H9 (cell line): ENCODE data around the gene NCOA1. TPM values are rescaled to one million over a fixed set of nuclear protein-coding genes. Genes with fewer than 3 reads are reported as not detected.

ENCODE experiments used
- DNase-seq: peaks from one replicate; pipeline ENCODE4 v3.0.0-alpha.2; 2017
- H2AFZ ChIP-seq: one replicate; pipeline ENCODE4 v1.6.1; 2013; ENCODE audit warnings: mild to moderate bottlenecking, low read length, control low read depth, moderate library complexity
- H2AK5ac ChIP-seq: 2 replicates; pipeline ENCODE4 v1.6.1; 2013; ENCODE audit warnings: low read length, control low read depth, mixed read lengths; ENCODE audit not compliant: insufficient read length
- H2BK120ac ChIP-seq: one replicate; pipeline ENCODE4 v1.6.1; 2013; ENCODE audit warnings: low read depth, mild to moderate bottlenecking, low read length, control low read depth, inconsistent platforms; ENCODE audit not compliant: poor library complexity, severe bottlenecking
- H2BK12ac ChIP-seq: 2 replicates; pipeline ENCODE4 v1.6.1; 2013; ENCODE audit warnings: low read length, control low read depth, mixed read lengths, low read depth; ENCODE audit not compliant: insufficient read length
- H2BK15ac ChIP-seq: 2 replicates; pipeline ENCODE4 v1.6.1; 2013; ENCODE audit warnings: low read depth, low read length, control low read depth
- H2BK20ac ChIP-seq: one replicate; pipeline ENCODE4 v1.6.1; 2013; ENCODE audit warnings: low read depth, mild to moderate bottlenecking, low read length, control low read depth, inconsistent platforms; ENCODE audit not compliant: poor library complexity, severe bottlenecking
- H2BK5ac ChIP-seq: 2 replicates; pipeline ENCODE4 v1.6.1; 2013; ENCODE audit warnings: low read length, control low read depth, mixed read lengths; ENCODE audit not compliant: insufficient read length
- H3K14ac ChIP-seq: 2 replicates; pipeline ENCODE4 v1.6.1; 2013; ENCODE audit warnings: low read length, control low read depth; ENCODE audit not compliant: insufficient read depth
- H3K18ac ChIP-seq: 2 replicates; pipeline ENCODE4 v1.6.1; 2013; ENCODE audit warnings: low read depth, mild to moderate bottlenecking, mixed read lengths, low read length, control low read depth; ENCODE audit not compliant: insufficient read length
- H3K23ac ChIP-seq: 2 replicates; pipeline ENCODE4 v1.6.1; 2013; ENCODE audit warnings: low read length, control low read depth, mixed read lengths, low read depth; ENCODE audit not compliant: insufficient read length
- H3K23me2 ChIP-seq: 2 replicates; pipeline ENCODE4 v1.6.1; 2013; ENCODE audit warnings: low read depth, mild to moderate bottlenecking, mixed read lengths, low read length, control low read depth; ENCODE audit not compliant: insufficient read length, poor library complexity, severe bottlenecking
- H3K27ac ChIP-seq: 2 replicates; pipeline ENCODE4 v1.5.1; 2013; ENCODE audit warnings: low read length, control low read depth, mixed read lengths, low read depth; ENCODE audit not compliant: insufficient read length
- H3K27me3 ChIP-seq: 2 replicates; pipeline ENCODE4 v1.6.1; 2013; ENCODE audit warnings: low read length, control low read depth, inconsistent platforms; ENCODE audit not compliant: insufficient read depth
- H3K4ac ChIP-seq: 2 replicates; pipeline ENCODE4 v1.6.1; 2013; ENCODE audit warnings: low read depth, mild to moderate bottlenecking, control low read depth, inconsistent platforms, low read length, moderate library complexity
- H3K4me1 ChIP-seq: 2 replicates; pipeline ENCODE4 v1.6.1; 2013; ENCODE audit warnings: low read length, control low read depth, inconsistent platforms; ENCODE audit not compliant: insufficient read depth
- H3K4me2 ChIP-seq: 2 replicates; pipeline ENCODE4 v1.6.1; 2013; ENCODE audit warnings: low read length, control low read depth, mixed read lengths; ENCODE audit not compliant: insufficient read length, insufficient read depth
- H3K56ac ChIP-seq: 2 replicates; pipeline ENCODE4 v1.6.1; 2013; ENCODE audit warnings: low read depth, mild to moderate bottlenecking, mixed read lengths, low read length, control low read depth; ENCODE audit not compliant: insufficient read length
- H3K79me1 ChIP-seq: 2 replicates; pipeline ENCODE4 v1.6.1; 2013; ENCODE audit warnings: low read depth, mild to moderate bottlenecking, moderate library complexity, low read length, control low read depth, inconsistent platforms; ENCODE audit not compliant: insufficient read depth, poor library complexity, severe bottlenecking
- H3K79me2 ChIP-seq: 2 replicates; pipeline ENCODE4 v1.6.1; 2013; ENCODE audit warnings: low read length, control low read depth, inconsistent platforms; ENCODE audit not compliant: insufficient read depth
- H3K9ac ChIP-seq: 2 replicates; pipeline ENCODE4 v1.6.1; 2013; ENCODE audit warnings: low read length, control low read depth, mixed read lengths; ENCODE audit not compliant: insufficient read length; ENCODE audit errors: extremely low read depth
- H3K9me3 ChIP-seq: one replicate; pipeline ENCODE4 v1.6.1; 2013; ENCODE audit warnings: low read depth, low read length, inconsistent platforms; ENCODE audit not compliant: control insufficient read depth
- H3T11ph ChIP-seq: one replicate; pipeline ENCODE4 v1.6.1; 2013; ENCODE audit warnings: mild to moderate bottlenecking, low read length, control low read depth, inconsistent platforms
- H4K20me1 ChIP-seq: one replicate; pipeline ENCODE4 v1.6.1; 2013; ENCODE audit not compliant: control insufficient read depth, insufficient read length, insufficient read depth
- H4K5ac ChIP-seq: 2 replicates; pipeline ENCODE4 v1.6.1; 2013; ENCODE audit warnings: low read depth, mild to moderate bottlenecking, mixed read lengths, low read length, control low read depth; ENCODE audit not compliant: insufficient read length
- H4K8ac ChIP-seq: replicated peaks from 2 replicates; pipeline ENCODE4 v1.6.1; 2013; ENCODE audit warnings: low read length, control low read depth, mixed read lengths, low read depth; ENCODE audit not compliant: insufficient read length
- H4K91ac ChIP-seq: 2 replicates; pipeline ENCODE4 v1.6.1; 2013; ENCODE audit warnings: low read depth, mild to moderate bottlenecking, moderate library complexity, mixed read lengths, low read length, control low read depth; ENCODE audit not compliant: insufficient read length
- H3K27ac Mint-ChIP-seq, 3 experiments: 2 replicates in 2 of 3; 3 replicates in 1 of 3; pipeline ENCODE4 v1.8.0; 2020 to 2021; ENCODE audit warnings: mixed read lengths in 3 of 3, mild to moderate bottlenecking in 1 of 3, moderate library complexity in 1 of 3
- H3K27me3 Mint-ChIP-seq: 2 replicates; pipeline ENCODE4 v1.8.0; 2021; ENCODE audit warnings: low read depth, mild to moderate bottlenecking, moderate library complexity, mixed read lengths
- H3K36me3 Mint-ChIP-seq, 3 experiments: 2 replicates in 2 of 3; 3 replicates in 1 of 3; pipeline ENCODE4 v1.8.0; 2020 to 2021; ENCODE audit warnings: low read depth in 3 of 3, mixed read lengths in 3 of 3; ENCODE audit not compliant: insufficient read depth in 1 of 3
- H3K4me1 Mint-ChIP-seq, 2 experiments: 2 replicates each; pipeline ENCODE4 v1.8.0; 2020; ENCODE audit warnings: mixed read lengths in 2 of 2
- H3K4me3 Mint-ChIP-seq, 2 experiments: 2 replicates in 1 of 2; 3 replicates in 1 of 2; pipeline ENCODE4 v1.8.0; 2020 to 2021; ENCODE audit warnings: mild to moderate bottlenecking in 2 of 2, mixed read lengths in 2 of 2, moderate library complexity in 1 of 2
- H3K9me3 Mint-ChIP-seq, 2 experiments: 2 replicates in 1 of 2; 3 replicates in 1 of 2; pipeline ENCODE4 v1.8.0; 2020; ENCODE audit warnings: mild to moderate bottlenecking in 2 of 2, mixed read lengths in 2 of 2, moderate library complexity in 1 of 2
- CTCF ChIP-seq: fragments of 200-600 bp; sonication (generic); conservative IDR thresholded peaks from 3 replicates; pipeline ENCODE4 v1.8.0; 2021; ENCODE audit warnings: antibody characterized with exemption, mild to moderate bottlenecking
- total RNA-seq: library from RNA; stranded (reverse); gene quantifications from 2 replicates; pipeline ENCODE4 v1.2.1, GENCODE V29; 2021

NCOA1 gene
- total RNA-seq, 1 experiment from 2014 or later = 14.8 TPM

- Histone ChIP-seq H3K4me1 (no peaks in the 10 kb centered on the region), H3K9me3 (no peaks in the 10 kb centered on the region), H3K56ac (no peak overlapping the region), H3K79me2 (no peaks in the 10 kb centered on the region), H2BK20ac (no peak overlapping the region), H3T11ph (no peak overlapping the region), H4K91ac (no peak overlapping the region), H3K4me2 (no peak overlapping the region), H4K8ac (no peak overlapping the region), H3K4ac (no peak overlapping the region), H3K23ac (no peak overlapping the region), H3K79me1 (no peaks in the 10 kb centered on the region), H4K20me1 (no peaks in the 10 kb centered on the region), H3K23me2 (no peaks in the 10 kb centered on the region), H3K27me3 (no peaks in the 10 kb centered on the region), H3K27ac (no peak overlapping the region), H3K14ac (no peak overlapping the region), H2AK5ac (no peak overlapping the region), H2BK15ac (no peak overlapping the region), H2BK120ac (no peak overlapping the region), H3K9ac (no peak overlapping the region), H3K18ac (no peak overlapping the region), H4K5ac (no peak overlapping the region), H2BK5ac (no peak overlapping the region), H2AFZ (no peak overlapping the region), H2BK12ac (no peak overlapping the region)
- no peaks in the 10 kb centered on the region for H3K36me3 Mint-ChIP-seq
- H3K4me3 Mint-ChIP-seq = no peak overlapping the region
- H3K4me1 Mint-ChIP-seq = peaks cover 8% of the 10 kb centered on the region in 2 experiments
- no peak overlapping the region for H3K27ac Mint-ChIP-seq
- H3K27me3 Mint-ChIP-seq = no peaks in the 10 kb centered on the region
- DNase-seq = no peak
- no peaks in the 10 kb centered on the region for H3K9me3 Mint-ChIP-seq
- TF ChIP-seq CTCF = no peak
These were observed 160.6 kb downstream of the NCOA1 start for GRCh38 chr2:24651643-24652003.
